Measurements from ENCODE around the gene TEX11.

DNA sequence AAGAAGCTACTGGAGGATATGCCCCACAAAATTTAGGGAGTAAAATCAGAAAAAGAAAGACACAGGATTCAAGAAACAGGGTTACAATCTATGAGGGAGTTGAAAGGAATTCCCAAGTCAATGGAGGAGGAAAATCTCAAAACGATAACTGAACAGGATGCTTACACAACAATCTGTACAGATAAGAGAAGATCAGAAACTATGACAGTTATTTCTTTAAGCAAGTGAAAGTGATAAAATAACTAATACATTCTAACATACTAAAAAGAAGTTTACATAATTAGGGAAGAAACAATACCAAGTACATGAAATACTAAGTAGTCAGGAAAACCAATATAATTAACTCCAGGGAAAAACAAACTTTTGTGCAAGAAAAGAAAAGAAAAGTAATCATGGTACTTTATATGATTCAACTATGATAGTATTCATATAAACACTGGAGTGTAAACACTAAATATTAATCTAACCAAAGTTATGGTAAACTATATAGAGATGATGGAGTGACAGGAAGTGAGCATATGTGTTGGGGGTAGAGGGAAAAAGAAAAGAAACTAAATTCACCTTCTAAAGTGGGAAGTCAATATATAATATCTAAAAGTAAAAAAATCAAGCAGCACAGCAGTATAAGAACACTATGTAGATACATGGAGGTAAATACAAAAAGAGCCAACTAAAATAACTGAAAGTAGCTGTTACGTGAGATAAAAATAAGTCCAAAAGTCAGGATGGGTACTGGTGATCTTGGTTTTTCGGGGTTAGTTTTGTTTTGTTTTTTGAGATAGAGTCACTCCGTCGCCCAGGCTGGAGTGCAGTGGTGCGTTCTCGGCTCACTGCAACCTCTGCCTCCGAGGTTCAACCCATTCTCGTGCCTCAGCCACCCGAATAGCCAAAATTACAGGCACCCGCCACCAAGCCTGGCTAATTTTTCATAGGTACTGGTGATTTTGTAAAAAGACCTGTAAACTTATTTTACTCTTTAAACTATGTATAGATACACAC lies 99.3 kb downstream of the TEX11 start:
- no peak for TF ChIP-seq POLR2AphosphoS5 (IDR thresholded peaks at IDR 0.05)
- TF ChIP-seq, protein P1, sequence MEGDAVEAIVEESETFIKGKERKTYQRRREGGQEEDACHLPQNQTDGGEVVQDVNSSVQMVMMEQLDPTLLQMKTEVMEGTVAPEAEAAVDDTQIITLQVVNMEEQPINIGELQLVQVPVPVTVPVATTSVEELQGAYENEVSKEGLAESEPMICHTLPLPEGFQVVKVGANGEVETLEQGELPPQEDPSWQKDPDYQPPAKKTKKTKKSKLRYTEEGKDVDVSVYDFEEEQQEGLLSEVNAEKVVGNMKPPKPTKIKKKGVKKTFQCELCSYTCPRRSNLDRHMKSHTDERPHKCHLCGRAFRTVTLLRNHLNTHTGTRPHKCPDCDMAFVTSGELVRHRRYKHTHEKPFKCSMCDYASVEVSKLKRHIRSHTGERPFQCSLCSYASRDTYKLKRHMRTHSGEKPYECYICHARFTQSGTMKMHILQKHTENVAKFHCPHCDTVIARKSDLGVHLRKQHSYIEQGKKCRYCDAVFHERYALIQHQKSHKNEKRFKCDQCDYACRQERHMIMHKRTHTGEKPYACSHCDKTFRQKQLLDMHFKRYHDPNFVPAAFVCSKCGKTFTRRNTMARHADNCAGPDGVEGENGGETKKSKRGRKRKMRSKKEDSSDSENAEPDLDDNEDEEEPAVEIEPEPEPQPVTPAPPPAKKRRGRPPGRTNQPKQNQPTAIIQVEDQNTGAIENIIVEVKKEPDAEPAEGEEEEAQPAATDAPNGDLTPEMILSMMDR (IDR thresholded peaks at IDR 0.05): no peak
